ENCODE data around the gene PTPRN2. TPM values are rescaled to one million over a fixed set of nuclear protein-coding genes. Genes with fewer than 3 reads are reported as not detected.
"Not testable (repeated sequence)": the region's sequence is repeated elsewhere in the genome, so short reads cannot be mapped to it uniquely, and the experiment has no call there.

Gene PTPRN2
- total and polyA plus RNA-seq, 9 of the 15 experiments (the other 6 are each of a cell fraction or from before 2014, with no cell fraction given), result not detected

- H3K27me3 ChIP-seq (ENCODE audit: control insufficient read depth in 2 of 2, insufficient read depth in 2 of 2, low read length in 2 of 2), result peaks cover 38 to 70% of the 10 kb centered on the region in 2 experiments; a peak in 4 of 5 replicates
- POLR2A ChIA-PET; H2AFZ ChIP-seq (ENCODE audit: low read depth, low read length); DNase-seq (ENCODE audit: extremely low read depth in 1 of 4, low spot score in 3 of 4); H3K9ac ChIP-seq (ENCODE audit: insufficient read depth in 1 of 2, low read depth in 2 of 2, low read length in 2 of 2); H4K20me1 ChIP-seq (replicated peaks; ENCODE audit: control insufficient read depth, insufficient read depth, low read length); H3K9me1 ChIP-seq (ENCODE audit: control insufficient read depth, insufficient read depth, low read length); H3K27ac ChIP-seq (ENCODE audit: extremely low read depth, low read depth, low read length); FAIRE-seq; H3K9me3 ChIP-seq (replicated peaks; ENCODE audit: control insufficient read depth, insufficient read depth, low read depth, low read length); H3K4me3 ChIP-seq; H3K4me2 ChIP-seq (ENCODE audit: insufficient read depth, low read length); BruUV-seq (replicated peaks); H3K36me3 ChIP-seq (ENCODE audit: control insufficient read depth, insufficient read depth, low read length); ATAC-seq; in situ Hi-C loops (cut with MboI); H3K79me2 ChIP-seq (ENCODE audit: control insufficient read depth, insufficient read depth, low read length); CTCF ChIA-PET (ENCODE audit: low intra/inter-chr PET ratio); H3K4me1 ChIP-seq (replicated peaks in 1 of 2; ENCODE audit: control insufficient read depth in 2 of 2, insufficient read depth in 2 of 2, low read length in 2 of 2); intact Hi-C loops (cut with micrococcal nuclease): not testable (repeated sequence)
- TF ChIP-seq HNRNPL (IDR thresholded peaks at IDR 0.05; ENCODE audit: low read depth, low read length), result peak; percentile 93; the same call in 1 of the 2 replicates
- WGBS (ENCODE audit: insufficient coverage, low coverage, missing lambda C conversion rate), result 7% methylated on average over 24 of the region's 45 CpGs
Measured at GRCh38 chr7:157500989-157501540, 1086.6 kb downstream of the PTPRN2 start.

DNA sequence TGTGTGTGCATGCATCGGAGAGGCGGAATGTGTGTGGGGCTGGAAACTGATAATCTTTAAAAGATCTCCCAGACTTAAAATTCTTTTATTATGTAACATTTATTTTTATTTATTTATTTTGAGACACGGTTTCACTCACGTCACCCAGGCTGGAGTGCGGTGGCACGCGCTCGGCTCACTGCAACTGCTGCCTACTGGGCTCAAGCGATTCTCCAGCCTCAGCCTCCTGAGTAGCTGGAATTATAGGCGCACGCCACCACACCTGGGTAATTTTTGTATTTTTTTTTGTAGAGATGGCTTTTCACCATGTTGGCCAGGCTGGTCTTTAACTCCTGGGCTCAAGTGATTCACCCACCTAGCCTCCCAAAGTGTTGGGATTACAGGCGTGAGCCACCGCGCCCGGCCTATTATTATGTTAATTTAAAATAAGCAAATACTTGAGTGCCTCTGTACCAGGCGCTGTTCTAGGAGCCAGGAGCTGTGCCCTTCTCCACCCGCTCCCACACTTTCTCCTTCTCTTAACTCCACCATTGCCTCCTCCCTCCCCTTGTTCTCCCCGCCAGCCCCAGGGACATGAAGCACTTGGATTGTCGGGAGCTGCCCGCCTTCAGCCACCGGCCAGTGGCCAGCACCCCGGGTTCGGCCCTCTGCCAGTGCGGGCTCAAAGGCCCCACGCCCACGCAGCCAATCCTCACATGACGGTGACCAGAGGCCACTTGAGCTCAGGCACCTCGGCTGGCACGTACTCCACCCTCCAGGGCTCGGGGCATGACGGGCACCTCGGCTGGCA, 1087.3 kb downstream of the PTPRN2 start:
- Histone ChIP-seq H3K36me3 (ENCODE audit: control insufficient read depth, insufficient read depth, low read length) (no peaks in the 10 kb centered on the region), H3K4me2 (ENCODE audit: insufficient read depth, low read length) (no peak overlapping the region), H3K4me3 (no peak overlapping the region), H3K27me3 (ENCODE audit: control insufficient read depth in 2 of 2, insufficient read depth in 2 of 2, low read length in 2 of 2) (peaks cover 41 to 77% of the 10 kb centered on the region in 2 experiments; a peak in 4 of 5 replicates), H3K9me3 (replicated peaks; ENCODE audit: control insufficient read depth, insufficient read depth, low read depth, low read length) (no peaks in the 10 kb centered on the region), H3K9me1 (ENCODE audit: control insufficient read depth, insufficient read depth, low read length) (no peaks in the 10 kb centered on the region), H3K9ac (ENCODE audit: insufficient read depth in 1 of 2, low read depth in 2 of 2, low read length in 2 of 2) (no peak overlapping the region), H3K4me1 (replicated peaks in 1 of 2; ENCODE audit: control insufficient read depth in 2 of 2, insufficient read depth in 2 of 2, low read length in 2 of 2) (peaks cover 0 to 9% of the 10 kb centered on the region in 2 experiments; a peak in 1 of 5 replicates), H4K20me1 (replicated peaks; ENCODE audit: control insufficient read depth, insufficient read depth, low read length) (peaks cover 5% of the 10 kb centered on the region; the same call in 1 of the 2 replicates), H3K27ac (ENCODE audit: extremely low read depth, low read depth, low read length) (no peak overlapping the region), H2AFZ (ENCODE audit: low read depth, low read length) (no peak overlapping the region), H3K79me2 (ENCODE audit: control insufficient read depth, insufficient read depth, low read length) (no peaks in the 10 kb centered on the region)
- ChIA-PET CTCF (ENCODE audit: low intra/inter-chr PET ratio) (no interaction called here), POLR2A (no interaction called here)
- no peak for DNase-seq (ENCODE audit: extremely low read depth in 1 of 4, low spot score in 3 of 4)
- no peak for ATAC-seq
- TF ChIP-seq, protein P1, sequence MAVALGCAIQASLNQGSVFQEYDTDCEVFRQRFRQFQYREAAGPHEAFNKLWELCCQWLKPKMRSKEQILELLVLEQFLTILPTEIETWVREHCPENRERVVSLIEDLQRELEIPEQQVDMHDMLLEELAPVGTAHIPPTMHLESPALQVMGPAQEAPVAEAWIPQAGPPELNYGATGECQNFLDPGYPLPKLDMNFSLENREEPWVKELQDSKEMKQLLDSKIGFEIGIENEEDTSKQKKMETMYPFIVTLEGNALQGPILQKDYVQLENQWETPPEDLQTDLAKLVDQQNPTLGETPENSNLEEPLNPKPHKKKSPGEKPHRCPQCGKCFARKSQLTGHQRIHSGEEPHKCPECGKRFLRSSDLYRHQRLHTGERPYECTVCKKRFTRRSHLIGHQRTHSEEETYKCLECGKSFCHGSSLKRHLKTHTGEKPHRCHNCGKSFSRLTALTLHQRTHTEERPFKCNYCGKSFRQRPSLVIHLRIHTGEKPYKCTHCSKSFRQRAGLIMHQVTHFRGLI (CRISPR knock-in tag; IDR thresholded peaks at IDR 0.05), result no peak
- no peak for TF ChIP-seq HEY1 (CRISPR knock-in tag; IDR thresholded peaks at IDR 0.05; ENCODE audit: borderline replicate concordance)
- peak; percentile 35; the same call in 1 of the 2 replicates for TF ChIP-seq EGR1 (conservative IDR thresholded peaks at IDR 0.05)
- TF ChIP-seq SMAD4 (CRISPR knock-in tag; conservative IDR thresholded peaks at IDR 0.05), result no peak
- no peak for TF ChIP-seq CBX8 (IDR thresholded peaks at IDR 0.05; ENCODE audit: borderline replicate concordance, extremely low read depth, low read depth, low read length, poor library complexity, severe bottlenecking)
- 19% methylated on average over 31 of the region's 32 CpGs for WGBS (ENCODE audit: insufficient coverage, low coverage, missing lambda C conversion rate)
- intact Hi-C loops (cut with micrococcal nuclease) (no loop called here), in situ Hi-C loops (cut with MboI) (no loop called here)
- BruUV-seq (replicated peaks), result no TSS peak
- no peak for FAIRE-seq
